ENCODE measurements around the gene CREM.

CREM gene

DNA sequence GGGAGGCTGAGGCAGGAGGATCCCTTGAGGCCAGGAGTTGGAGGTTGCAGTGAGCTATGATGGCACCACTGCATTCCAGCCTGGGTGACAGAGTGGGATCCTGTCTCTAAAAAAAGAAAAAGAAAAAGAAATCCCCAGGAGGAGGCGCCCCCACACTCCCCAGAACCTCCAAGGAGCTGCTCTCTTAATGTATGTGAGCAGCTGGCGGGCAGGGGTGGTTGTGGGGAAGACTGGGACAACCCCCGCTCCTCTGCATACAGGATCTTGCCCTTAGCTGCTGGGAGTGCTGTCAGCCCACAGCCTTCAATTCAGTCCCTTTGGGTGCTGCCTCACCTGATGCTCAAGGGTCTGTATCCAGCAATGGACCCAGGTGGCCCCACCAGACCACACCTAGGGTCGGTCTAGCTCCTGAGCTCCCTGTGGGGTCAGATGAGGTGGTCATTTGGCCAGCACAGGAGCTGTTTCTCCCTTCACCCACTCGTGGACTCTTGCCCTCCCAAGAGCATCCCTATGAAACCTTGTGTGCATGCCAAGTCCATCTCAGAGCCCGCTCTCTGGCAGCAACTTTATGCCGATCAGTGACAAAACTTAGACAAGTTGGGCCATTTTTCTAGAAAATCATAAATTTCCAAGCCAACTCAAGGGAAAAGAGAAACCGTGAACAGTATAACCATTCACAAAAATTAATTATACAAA, 97.5 kb downstream of the CREM start:
- no peak for DNase-seq

DNA sequence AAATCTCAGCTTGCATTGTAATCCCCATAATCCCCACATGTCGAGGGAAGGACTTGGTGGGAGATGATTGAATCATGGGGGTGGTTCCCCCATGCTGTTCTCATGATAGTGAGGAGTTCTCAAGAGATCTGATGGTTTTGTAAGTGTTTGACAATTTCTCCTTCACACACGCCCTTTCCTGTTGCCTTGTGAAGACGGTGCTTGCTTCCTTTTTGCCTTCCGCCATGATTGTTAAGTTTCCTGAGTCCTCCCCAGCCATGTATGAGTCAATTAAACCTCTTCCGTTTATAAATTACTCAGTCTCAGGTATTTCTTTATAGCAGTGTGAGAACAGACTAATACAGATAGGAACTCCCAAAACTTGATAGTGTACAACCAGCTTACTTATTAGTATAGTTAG, 98.6 kb downstream of the CREM start:
- peak in 1 of 2 donors; percentile 58 for DNase-seq

DNA sequence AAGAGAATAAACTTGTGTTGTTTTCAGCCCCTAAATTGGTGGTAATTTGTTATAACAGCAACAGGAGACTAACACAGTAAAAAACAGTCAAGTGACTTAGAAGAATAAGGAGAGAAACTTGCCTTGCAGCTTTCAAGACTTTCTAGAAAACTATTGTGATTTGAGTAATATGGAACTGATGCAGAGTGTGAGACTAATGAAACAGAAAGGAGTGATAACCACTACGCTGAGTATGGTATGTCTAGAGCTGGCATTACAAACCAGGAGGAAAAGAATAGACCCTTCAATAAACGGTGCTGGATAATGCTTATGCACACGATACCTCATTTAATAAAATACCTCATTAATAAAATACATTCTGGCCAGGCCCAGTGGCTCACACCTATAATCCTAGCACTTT, 99.9 kb downstream of the CREM start:
- no peak for DNase-seq

DNA sequence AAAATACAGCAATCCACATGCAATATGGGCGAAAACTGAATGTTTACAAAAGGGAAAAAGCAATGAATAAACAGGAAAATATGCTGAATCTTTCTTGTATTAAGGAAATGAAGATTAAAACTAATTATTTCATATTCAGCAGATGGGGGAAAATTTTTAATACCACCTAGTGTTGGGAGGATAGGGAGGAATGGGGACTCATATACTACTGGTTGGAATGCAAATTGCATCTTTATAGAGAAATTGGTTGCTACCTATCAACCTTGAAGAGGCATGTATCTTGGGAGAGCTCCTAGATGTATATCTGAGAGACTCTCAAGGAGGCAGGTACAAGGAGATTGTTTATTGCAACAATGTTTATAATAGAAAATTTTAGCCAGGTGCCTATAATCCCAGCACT, 101.4 kb downstream of the CREM start:
- DNase-seq, result no peak

DNA sequence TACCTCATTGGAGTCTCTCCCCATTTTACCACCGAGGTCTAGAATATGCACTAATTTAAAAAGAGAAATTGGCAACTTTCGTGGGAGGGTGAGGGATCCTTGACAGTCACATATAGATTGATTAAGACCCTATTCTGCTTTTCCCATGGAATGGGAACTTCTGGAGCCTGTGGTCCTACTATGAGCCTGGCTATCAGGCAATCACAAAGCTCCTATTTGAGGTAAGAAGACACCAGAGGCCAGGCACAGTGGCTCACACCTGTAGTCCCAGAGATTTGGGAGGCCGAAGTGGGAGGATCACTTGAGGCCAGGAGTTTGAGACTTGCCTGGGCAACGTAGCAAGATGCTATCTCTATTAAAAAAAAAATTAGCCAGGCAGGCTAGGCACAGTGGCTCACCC, 105.0 kb downstream of the CREM start:
- DNase-seq, result no peak

DNA sequence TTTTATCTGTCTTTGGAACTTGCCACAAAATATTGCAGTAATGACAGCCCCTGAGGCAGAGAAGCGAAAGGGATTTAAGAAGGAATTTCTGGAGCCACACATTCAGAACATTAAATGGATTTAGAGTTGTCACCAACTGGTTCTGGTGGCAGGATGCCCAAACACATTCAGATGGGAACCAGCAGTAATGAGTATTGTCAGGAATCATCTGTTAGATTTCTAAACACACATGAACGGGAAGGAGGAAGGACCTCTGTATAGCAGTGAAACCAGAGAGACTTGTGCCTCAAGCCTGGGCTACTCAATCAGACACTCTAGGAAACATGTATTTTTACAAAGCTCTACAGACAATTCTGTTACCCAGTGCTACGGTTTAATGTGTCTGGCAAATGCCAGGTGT, 105.9 kb downstream of the CREM start:
- no peak for DNase-seq

DNA sequence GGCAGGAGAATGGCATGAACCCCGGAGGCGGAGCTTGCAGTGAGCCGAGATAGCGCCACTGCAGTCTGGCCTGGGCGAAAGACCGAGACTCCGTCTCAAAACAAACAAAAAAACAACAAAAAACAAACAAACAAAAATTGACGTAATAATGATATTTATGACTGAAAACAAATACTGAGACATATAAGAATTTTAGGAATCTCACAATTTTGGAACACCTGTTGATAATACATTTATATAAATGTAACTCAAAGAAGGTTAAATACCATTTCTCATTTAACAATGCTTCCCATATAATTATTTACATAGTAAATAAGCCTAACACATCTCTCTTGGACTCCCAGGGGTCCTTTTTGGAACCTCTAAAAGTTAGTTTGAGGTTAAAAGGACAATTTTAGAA, 107.4 kb downstream of the CREM start:
- DNase-seq, result no peak

DNA sequence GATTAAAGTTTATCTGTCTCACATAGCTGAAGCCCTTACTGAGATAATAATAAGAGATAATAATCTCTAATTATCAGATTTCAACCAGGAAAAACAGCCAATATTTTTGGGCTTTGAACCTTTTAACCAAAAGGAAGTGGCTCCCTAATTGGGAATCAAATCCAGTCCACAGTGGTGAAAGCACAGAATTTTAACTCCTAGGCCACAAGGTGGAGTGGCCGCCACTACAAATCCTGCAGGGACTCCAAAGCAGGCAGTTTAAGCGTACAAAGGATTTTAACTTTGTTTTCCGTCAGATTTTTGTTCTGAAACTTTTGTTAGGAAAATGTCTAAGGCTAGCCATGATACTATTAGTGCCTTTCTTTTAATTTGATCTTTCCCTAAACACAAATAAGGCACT, 110.1 kb downstream of the CREM start:
- no peak for DNase-seq

DNA sequence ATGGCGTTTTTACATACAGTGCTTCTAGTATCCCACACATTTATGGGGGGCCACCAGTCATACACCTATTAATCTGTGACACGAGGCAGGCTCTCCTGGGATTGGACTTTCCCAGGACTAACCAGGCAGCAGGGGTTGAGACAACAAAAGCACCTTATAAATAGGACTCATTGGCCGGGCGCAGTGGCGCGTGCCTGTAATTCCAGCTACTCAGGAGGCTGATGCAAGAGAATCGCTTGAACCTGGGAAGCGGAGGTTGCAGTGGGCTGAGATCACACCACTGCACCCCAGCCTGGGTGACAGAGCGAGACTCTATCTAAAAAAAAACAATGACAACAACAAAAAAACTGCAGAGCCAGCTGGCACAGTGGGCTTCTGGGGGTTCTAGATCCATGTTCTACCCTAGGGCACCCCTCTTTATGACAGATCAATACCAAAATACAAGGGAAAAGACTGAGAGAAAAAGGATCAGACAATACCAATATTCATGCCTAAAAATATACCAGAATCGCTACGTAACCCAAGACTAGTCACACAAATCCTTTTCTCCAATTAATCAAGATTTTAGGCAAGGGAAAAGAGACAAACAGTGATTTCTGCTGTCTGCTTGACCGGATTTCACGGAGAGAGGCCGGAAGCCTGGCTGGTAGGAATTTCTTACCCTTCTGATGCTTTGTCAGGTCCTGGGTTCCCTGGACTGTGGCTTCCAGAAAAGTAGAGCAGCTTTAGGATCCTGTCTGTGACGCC, 111.3 kb downstream of the CREM start:
- DNase-seq, result no peak

DNA sequence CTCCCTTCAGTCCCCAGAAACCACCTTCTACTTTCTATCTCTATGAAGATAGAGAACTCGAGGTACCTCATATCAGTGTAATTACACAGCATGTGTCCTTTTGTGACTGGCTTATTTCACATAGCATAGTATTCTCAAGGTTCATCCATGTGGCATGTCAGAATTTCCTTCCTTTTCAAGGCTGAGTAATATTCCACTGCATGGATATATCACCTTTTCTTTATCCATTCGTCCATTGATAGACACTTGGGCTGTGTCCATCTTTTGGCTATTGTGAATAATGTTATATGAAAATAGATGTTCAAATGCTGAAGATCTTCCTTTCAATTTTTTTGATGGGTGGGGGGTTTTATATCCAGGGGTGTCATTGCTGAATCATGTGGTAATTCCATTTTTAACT, 117.9 kb downstream of the CREM start:
- no peak for DNase-seq

DNA sequence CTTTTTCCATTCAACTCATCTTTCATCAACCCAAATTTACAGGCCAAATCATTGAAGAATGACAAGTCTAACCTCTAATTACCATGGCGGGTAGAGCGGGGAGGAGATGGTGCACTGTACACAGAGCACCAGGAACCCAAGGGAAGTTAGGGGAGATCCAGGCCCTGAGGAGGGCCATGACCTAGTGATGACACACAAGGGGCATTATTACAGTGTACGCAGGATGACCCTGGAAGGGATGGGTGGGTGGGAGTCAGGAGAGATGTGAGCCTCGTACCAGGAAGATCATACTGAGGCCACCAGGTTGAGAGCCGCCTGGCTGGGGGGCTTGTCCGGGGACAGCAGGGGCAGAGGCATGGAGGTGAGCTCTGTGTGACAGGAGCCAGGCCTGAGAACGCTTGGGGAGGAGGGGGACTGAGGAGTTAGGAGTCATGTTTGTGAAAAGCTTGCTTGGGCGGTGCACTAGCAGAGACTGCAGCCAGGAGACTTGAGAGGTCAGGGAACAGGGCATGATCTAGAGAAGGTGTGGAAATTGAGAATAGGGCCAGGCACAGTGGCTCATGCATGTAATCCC, 120.2 kb downstream of the CREM start:
- DNase-seq, result no peak

DNA sequence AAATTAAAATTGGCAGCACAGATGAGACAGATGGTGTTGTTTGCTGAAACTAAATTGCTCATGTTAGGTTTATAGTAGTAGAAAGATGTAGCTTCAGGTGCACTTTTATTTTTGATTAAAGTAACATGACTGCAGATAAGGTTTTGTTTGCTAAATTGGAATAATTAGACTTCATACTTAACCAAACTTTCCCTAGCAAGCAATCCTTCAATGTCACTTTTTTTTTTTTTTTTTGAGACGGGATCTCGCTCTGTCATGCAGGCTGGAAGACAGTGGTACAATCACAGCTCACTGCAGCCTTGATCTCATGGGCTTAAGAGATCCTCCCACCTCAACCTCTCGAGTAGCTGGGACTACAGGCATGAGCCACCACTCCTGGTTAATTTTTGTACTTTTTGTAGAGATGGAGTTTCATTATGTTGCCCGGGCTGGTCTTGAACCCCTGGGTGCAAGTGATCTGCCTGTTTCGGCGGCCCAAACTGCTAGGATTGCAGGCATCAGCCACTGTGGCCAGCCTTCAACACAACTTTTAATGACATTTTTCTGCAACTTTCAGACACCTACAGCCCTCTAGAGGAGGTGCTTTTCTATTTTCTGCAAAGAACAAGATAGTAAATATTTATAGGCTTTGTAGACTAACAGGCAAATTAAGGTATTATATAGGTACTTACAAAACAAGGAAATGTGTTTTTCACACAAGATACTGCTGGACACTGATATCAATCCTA, 124.9 kb downstream of the CREM start:
- DNase-seq, result no peak

DNA sequence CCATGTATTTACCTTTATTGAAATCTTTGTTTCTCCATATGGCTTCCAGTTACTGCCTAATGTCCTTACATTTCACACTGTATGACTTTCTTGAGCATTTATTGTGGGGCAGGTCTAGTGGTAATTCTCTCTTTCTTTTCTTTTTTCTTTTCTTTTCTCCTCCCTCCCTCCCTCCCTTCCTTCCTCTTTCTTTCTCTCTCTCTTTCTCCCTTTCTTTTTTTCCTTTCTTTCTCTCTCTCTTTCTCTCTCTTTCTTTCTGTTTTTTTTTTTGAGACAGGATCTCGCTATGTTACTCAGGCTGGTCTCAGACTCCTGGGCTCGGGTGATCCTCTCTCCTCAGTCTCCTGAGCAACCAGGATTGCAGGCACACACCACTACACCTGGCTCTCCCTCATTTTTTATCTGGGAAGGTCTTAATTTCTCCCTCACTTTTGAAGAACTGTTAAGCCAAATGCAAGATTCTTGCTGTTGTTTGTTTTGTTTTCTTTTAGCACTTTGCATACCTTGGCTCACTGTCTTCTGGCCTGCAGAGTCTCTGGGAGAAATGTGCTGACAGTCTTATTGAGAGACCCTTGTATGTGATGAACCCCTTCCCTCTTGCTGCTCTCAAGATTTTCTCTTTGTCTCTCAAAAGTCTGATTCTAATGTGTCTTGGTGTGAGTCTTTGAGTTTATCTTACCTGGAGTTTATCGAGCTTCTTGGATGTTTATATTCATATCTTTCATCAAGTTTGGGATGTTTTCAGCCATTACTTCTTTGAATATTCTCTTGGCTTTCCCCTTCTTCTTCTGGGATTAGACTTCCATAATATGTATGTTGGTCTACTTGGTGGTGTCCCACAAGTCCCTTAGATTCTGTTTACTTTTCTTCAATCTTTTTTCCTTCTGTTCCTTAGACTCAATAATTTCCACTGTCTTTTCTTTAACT, 130.7 kb downstream of the CREM start:
- DNase-seq, result no peak

DNA sequence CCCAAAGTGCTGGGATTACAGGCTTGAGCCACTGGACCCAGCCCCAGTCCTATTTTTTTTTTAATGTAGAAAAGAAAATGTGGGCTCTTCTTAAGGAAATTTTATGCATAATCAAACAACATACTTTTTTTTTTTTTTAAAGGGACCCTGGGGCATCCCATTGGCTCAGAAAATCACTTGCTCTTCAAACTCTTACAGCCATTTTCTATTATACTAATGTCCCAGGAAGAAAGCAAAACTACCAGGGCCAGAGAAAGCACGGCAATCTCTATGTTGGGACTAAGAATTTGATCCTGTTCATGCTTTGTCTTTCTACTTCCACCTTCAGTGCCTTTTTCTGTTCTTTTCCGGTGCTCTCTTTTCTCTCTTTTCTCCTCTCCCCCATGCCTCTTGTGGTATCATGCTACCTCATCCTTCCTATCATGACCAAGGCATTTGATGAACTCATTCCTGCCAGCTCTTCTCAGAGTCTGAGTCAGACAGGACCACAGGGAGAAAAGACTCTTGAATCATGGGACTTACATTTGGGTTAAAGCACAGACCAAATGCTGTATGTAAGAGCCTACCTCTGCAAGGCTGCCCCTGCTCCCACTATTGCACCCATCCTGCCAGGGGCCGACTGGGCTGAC, 133.2 kb downstream of the CREM start:
- DNase-seq, result no peak

DNA sequence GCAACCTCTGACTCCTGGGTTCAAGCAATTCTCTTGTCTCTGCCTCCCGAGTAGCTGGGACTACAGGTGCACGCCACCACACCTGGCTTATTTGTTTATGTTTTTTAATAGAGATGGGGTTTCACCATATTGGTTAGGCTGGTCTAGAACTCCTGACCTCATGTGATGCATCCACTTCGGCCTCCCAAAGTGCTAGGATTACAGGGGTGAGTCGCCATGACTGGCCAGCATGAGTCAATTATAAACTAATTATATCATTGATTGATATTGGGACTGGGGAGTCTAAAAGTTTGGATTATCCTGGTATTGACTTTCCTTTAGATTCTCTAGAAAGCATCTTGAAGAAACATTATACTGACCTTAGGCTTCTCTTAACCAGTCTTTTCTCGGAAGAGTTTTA, 135.8 kb downstream of the CREM start:
- DNase-seq, result no peak

Data from CD4-positive, alpha-beta T cell treated with Interferon alpha-2 for 1 hour (primary cell).